Activated T-helper 1 cell treated with anti-CD3 and anti-CD28 coated beads, Interleukin-12 subunit alpha, Interleukin-12 subunit beta, Interleukin-2, Interleukin-4 antibody, amounts not matched to agents 30 ng/mL and 10 ng/mL and 1 ng/mL, durations not matched to agents 14 hours and 24 hours and 36 hours (primary cell): ENCODE results near the gene CACNA1D. TPM values are rescaled to one million over a fixed set of nuclear protein-coding genes. Genes with fewer than 3 reads are reported as not detected.

Source experiments
- DNase-seq: peaks from one replicate; pipeline ENCODE4 v3.0.0; 2021; ENCODE audit warnings: low spot score
- H3K27ac Mint-ChIP-seq: one replicate; pipeline ENCODE4 v1.8.0; 2021; ENCODE audit warnings: mild to moderate bottlenecking, mixed read lengths
- H3K27me3 Mint-ChIP-seq: one replicate; pipeline ENCODE4 v1.8.0; 2022; ENCODE audit warnings: mild to moderate bottlenecking, moderate library complexity, mixed read lengths; ENCODE audit not compliant: insufficient read depth
- H3K36me3 Mint-ChIP-seq: one replicate; pipeline ENCODE4 v1.8.0; 2021; ENCODE audit warnings: low read depth, mixed read lengths
- H3K4me1 Mint-ChIP-seq: one replicate; pipeline ENCODE4 v1.8.0; 2021; ENCODE audit warnings: low read depth, mixed read lengths
- H3K4me3 Mint-ChIP-seq: one replicate; pipeline ENCODE4 v1.8.0; 2021; ENCODE audit warnings: mild to moderate bottlenecking, moderate library complexity, mixed read lengths
- H3K9me3 Mint-ChIP-seq: one replicate; pipeline ENCODE4 v1.8.0; 2021; ENCODE audit warnings: mixed read lengths
- intact Hi-C: fragments of 100-400 bp; cut with micrococcal nuclease; formaldehyde crosslinking; loops from one replicate; pipeline ENCODE4 v1.15.1; 2024
- total RNA-seq: library from RNA; stranded (reverse); gene quantifications from 2 replicates; pipeline ENCODE4 v1.2.3, GENCODE V29; 2022

CACNA1D gene
- total RNA-seq, 1 donor from 2014 or later, result 0.65 TPM

DNA sequence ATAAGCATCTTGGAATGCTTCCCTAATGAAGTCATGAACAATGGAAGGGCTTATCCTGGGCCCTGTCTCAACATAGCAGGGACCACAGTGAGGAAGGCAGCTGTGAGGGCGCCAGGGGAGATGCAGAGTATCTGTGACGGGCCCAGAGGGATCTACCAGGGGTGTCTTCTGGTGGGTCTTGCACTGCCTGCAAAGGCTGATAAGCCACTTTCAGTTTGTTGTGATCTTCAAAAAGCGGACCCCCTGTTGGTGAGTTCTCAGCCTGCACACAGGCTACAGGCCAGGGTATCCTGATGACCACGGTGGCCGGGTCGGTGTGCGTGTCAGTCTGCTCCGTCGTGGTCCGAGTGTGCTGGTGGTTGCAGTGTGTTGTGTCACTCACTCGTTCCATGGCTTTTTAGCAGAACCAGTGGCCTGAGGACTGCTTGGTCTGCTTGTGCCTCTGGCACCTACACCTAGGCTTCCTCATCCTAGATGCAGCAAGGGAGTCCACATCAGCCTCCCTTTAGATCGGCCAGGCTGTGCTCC is 305.0 kb downstream of the CACNA1D start:
- H3K9me3 Mint-ChIP-seq, result no peaks in the 10 kb centered on the region
- peaks cover 14% of the 10 kb centered on the region for H3K27me3 Mint-ChIP-seq
- H3K36me3 Mint-ChIP-seq, result no peaks in the 10 kb centered on the region
- intact Hi-C loops, result no loop called here
- H3K4me1 Mint-ChIP-seq, result no peaks in the 10 kb centered on the region
- H3K27ac Mint-ChIP-seq, result no peak overlapping the region
- no peak for DNase-seq
- H3K4me3 Mint-ChIP-seq, result no peak overlapping the region

DNA sequence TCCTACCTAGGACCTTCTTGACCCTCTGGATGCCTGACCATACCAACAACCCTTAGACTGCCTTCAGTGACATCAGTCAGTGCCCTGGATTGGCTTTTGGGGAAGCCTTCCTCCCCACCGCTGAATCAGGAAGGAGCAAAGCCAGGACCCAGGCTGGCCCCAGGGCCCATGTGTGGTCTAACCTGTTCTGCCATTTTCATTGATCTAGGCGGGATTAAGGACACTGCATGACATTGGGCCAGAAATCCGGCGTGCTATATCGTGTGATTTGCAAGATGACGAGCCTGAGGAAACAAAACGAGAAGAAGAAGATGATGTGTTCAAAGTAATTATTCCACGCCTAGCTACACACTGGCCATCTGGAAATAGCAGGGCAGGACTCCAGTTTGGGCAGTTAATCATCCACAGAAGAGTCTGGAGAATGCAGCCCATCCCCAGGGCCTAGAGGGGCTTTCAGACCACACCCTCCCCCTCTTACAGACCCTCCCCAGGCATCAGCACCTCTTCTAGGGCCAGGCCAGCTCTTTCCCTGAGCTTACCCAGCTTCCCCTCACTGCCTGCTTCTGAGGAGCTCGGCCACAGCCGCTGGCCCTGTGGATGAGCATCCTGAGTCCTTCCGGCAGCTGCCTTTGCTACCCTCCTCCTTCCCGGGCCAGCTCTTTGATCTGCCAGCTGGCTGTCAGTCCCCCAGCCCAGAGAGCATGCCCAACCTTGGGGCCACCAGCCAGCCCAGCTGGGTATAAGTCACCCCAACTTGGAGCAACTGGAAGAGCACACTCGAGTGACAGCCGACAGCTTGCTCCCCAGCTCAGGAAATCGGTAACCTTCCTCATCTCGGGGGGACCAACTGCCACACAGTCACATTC is 305.9 kb downstream of the CACNA1D start:
- H3K27me3 Mint-ChIP-seq, result peaks cover 9% of the 10 kb centered on the region
- no peaks in the 10 kb centered on the region for H3K9me3 Mint-ChIP-seq
- H3K36me3 Mint-ChIP-seq, result no peaks in the 10 kb centered on the region
- H3K4me1 Mint-ChIP-seq, result no peaks in the 10 kb centered on the region
- H3K27ac Mint-ChIP-seq, result no peak overlapping the region
- DNase-seq, result no peak
- intact Hi-C loops, result no loop called here
- no peak overlapping the region for H3K4me3 Mint-ChIP-seq

DNA sequence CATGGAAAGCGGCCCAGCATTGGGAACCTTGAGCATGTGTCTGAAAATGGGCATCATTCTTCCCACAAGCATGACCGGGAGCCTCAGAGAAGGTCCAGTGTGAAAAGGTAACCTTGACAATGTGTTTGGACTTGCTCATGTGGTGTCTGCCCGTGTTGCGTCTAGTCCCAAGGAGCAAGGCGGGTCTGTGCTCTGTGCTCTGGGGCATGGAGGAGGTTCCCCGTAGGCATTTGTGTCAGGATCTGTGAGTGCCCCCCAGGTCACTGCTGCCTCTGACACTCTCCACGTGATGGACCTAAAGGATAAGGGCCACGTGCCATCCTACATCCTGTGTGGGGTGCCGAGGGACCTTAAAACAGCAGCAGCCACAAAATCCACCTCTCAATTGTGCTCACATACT is 306.9 kb downstream of the CACNA1D start:
- H3K36me3 Mint-ChIP-seq, result no peaks in the 10 kb centered on the region
- H3K4me3 Mint-ChIP-seq, result no peak overlapping the region

DNA sequence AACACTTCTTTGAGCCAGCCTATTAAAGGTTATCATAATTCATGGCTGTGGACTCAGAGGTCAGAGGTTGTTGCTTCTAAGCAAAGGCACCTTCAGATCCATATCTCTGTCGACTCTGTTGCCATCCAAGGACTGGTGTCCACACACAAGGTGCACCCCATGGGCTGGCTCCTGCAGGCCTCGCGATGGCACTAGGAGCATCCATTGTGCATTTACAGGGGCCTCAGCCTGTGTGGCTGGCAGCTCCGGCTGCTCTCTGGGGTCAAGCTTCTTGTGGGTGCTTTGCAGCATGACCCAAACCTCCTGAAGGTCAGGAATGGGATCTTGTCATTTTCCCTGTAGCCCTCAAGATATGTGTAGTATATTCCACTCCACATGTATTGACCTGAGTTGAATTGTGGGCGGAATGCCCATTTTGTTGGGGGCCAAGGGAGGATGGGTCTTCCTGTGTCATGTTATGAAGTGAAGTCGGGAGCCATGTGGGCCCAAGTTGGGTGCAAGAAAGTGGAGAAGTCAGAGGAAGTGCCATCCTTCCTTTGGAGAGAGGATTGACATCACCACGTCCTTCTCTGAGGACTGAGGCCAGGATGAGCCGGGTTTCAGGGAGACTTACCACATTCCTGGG is 308.0 kb downstream of the CACNA1D start:
- no peak overlapping the region for H3K4me3 Mint-ChIP-seq
- peaks cover 5% of the 10 kb centered on the region for H3K27me3 Mint-ChIP-seq
- intact Hi-C loops, result no loop called here
- no peak overlapping the region for H3K27ac Mint-ChIP-seq
- peaks cover 5% of the 10 kb centered on the region for H3K4me1 Mint-ChIP-seq
- no peak for DNase-seq
- H3K9me3 Mint-ChIP-seq, result no peaks in the 10 kb centered on the region
- H3K36me3 Mint-ChIP-seq, result no peaks in the 10 kb centered on the region

More for the DNA sequence above, 306.9 kb downstream of the CACNA1D start:
- DNase-seq, result no peak
- intact Hi-C loops, result no loop called here
- H3K9me3 Mint-ChIP-seq, result no peaks in the 10 kb centered on the region
- no peaks in the 10 kb centered on the region for H3K4me1 Mint-ChIP-seq
- peaks cover 6% of the 10 kb centered on the region for H3K27me3 Mint-ChIP-seq
- H3K27ac Mint-ChIP-seq, result no peak overlapping the region

DNA sequence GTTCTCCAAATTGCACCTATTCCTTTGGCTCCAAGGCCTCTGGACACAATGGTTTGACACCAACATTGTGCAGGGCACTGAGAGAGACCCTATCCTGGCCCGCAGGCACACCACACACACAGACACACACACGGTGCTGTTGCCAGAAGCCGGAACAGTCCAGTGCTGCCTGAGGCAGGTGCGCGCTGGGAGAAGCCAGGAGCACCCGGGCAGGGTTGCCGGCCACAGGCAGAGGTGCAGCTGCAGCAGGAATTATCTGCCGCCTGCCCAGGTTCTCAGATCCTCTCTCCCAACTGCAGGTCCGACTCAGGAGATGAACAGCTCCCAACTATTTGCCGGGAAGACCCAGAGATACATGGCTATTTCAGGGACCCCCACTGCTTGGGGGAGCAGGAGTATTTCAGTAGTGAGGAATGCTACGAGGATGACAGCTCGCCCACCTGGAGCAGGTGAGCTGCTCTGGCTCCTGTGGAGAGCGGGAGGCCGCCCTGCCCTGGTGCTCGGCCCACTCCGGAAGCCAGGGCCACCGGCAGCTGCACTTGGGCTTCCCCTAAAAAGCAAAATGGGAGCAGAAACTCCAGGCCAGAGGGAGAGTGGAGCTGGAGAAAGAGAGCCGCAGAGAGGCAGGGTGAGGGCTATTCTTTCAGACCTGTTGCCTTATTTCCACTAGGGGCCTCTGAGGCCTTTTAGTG is 308.9 kb downstream of the CACNA1D start:
- Mint-ChIP-seq H3K36me3 (no peaks in the 10 kb centered on the region), H3K27ac (no peak overlapping the region), H3K4me3 (no peak overlapping the region), H3K9me3 (no peaks in the 10 kb centered on the region), H3K4me1 (peaks cover 5% of the 10 kb centered on the region), H3K27me3 (peaks cover 3% of the 10 kb centered on the region)
- intact Hi-C loops, result no loop called here
- DNase-seq, result no peak

DNA sequence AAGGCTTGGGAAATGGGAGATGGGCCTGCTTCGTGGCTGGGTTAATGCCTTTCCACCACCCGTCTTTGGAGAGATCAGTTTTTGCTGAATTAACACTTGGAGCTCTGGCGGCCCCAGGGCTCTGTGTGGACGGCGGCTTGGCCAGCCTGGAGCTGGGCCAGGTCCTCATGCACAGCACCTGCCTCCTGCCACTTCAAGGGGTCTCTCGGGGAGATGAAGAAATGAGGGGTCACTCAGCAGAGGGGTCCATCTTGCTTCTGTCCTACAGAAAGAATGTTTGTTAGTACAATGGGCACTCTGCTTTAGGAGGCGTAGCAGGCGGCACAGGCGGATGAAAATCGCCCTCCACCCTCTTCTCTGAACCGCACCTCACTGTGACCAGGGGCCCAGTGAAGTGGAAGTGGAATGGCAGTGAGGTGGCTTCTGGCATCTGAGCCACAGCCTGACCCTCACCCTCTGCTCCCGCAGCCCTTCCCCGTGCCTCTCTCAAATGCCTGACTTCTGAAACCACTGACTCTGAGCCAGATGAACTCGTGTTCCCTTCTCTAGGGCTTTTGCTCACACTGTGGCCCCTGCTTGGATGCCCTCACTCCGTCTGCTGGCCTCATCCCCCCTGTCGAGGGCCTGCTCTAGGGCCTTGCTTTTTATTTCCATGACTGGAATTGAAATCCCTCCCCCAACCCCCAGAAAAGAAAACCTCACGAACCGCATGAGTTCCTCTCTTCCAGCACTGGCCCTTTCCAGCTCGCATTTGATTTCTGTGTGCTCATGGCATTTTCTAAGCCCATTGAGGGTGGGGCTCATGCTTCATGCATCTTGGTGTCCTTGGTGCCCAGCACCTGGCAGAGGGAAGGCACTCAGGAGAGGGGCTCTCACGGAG is 309.6 kb downstream of the CACNA1D start:
- H3K36me3 Mint-ChIP-seq, result no peaks in the 10 kb centered on the region
- DNase-seq, result no peak
- H3K27ac Mint-ChIP-seq, result no peak overlapping the region
- peaks cover 5% of the 10 kb centered on the region for H3K4me1 Mint-ChIP-seq
- H3K9me3 Mint-ChIP-seq, result no peaks in the 10 kb centered on the region
- H3K4me3 Mint-ChIP-seq, result no peak overlapping the region
- intact Hi-C loops, result no loop called here
- no peaks in the 10 kb centered on the region for H3K27me3 Mint-ChIP-seq

DNA sequence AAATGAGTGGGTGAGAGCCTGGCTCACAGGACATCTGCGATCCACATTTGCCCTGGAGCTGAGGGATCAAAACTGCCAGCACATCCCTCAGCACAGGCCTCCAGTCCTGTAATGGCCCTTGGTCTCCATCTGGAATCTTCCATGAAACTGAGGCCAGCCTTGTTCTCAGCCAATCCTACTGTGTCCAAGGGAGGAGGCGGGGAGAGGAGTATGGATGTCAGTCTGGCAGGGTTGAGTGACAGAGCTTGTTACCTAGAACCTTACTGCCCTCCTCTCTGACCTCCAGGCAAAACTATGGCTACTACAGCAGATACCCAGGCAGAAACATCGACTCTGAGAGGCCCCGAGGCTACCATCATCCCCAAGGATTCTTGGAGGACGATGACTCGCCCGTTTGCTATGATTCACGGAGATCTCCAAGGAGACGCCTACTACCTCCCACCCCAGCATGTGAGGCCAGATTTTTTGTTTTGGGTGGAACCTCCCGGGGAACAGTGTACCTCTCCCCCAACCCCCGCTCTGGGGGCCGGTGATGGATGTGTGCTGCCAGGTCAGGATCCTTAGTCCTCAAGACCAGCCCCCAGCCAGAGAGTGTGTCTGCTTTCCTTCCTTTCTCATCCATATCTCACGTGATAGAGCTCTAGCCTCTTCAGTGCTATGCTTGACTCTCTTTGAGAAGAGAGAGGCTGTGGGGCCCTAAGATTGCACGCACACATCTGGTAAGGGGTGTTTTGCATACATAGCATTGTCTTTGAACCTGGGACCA is 310.5 kb downstream of the CACNA1D start:
- H3K36me3 Mint-ChIP-seq, result no peaks in the 10 kb centered on the region
- H3K27ac Mint-ChIP-seq, result no peak overlapping the region
- DNase-seq, result no peak
- H3K4me1 Mint-ChIP-seq, result peaks cover 5% of the 10 kb centered on the region
- intact Hi-C loops, result no loop called here
- no peaks in the 10 kb centered on the region for H3K27me3 Mint-ChIP-seq
- H3K9me3 Mint-ChIP-seq, result no peaks in the 10 kb centered on the region
- no peak overlapping the region for H3K4me3 Mint-ChIP-seq

GRCh38 chr3:53805463-53806159 is 311.2 kb downstream of the CACNA1D start:
- Mint-ChIP-seq H3K4me3 (no peak overlapping the region), H3K4me1 (peaks cover 5% of the 10 kb centered on the region), H3K9me3 (no peaks in the 10 kb centered on the region), H3K27me3 (no peaks in the 10 kb centered on the region), H3K27ac (no peak overlapping the region), H3K36me3 (no peaks in the 10 kb centered on the region)
- DNase-seq, result no peak
- intact Hi-C loops, result no loop called here

- no peak overlapping the region for H3K4me3 Mint-ChIP-seq
- intact Hi-C loops, result no loop called here
- no peak overlapping the region for H3K27ac Mint-ChIP-seq
- no peaks in the 10 kb centered on the region for H3K36me3 Mint-ChIP-seq
- H3K9me3 Mint-ChIP-seq, result no peaks in the 10 kb centered on the region
- no peaks in the 10 kb centered on the region for H3K27me3 Mint-ChIP-seq
- DNase-seq, result no peak
- H3K4me1 Mint-ChIP-seq, result peaks cover 5% of the 10 kb centered on the region
Measured at GRCh38 chr3:53806182-53807116, 312.0 kb downstream of the CACNA1D start.

GRCh38 chr3:53807117-53807810 is 312.9 kb downstream of the CACNA1D start:
- H3K27ac Mint-ChIP-seq, result no peak overlapping the region
- no peak for DNase-seq
- intact Hi-C loops, result no loop called here
- no peaks in the 10 kb centered on the region for H3K9me3 Mint-ChIP-seq
- no peaks in the 10 kb centered on the region for H3K27me3 Mint-ChIP-seq
- no peaks in the 10 kb centered on the region for H3K36me3 Mint-ChIP-seq
- H3K4me1 Mint-ChIP-seq, result peaks cover 5% of the 10 kb centered on the region
- H3K4me3 Mint-ChIP-seq, result no peak overlapping the region
